Ectodermal cell (in vitro differentiated cells): ENCODE measurements around the gene PPFIBP2.
"Not testable (repeated sequence)": the region's sequence is repeated elsewhere in the genome, so short reads cannot be mapped to it uniquely, and the experiment has no call there.

Experiments
- H3K27ac ChIP-seq: 2 replicates; pipeline ENCODE4 v1.7.0; 2013; ENCODE audit warnings: mild to moderate bottlenecking, low read depth, low read length; ENCODE audit not compliant: insufficient read depth, poor library complexity, severe bottlenecking
- H3K27me3 ChIP-seq: 2 replicates; pipeline ENCODE4 v1.7.0; 2013; ENCODE audit warnings: mild to moderate bottlenecking, low read length; ENCODE audit not compliant: insufficient read depth, control insufficient read depth, poor library complexity, severe bottlenecking
- H3K36me3 ChIP-seq: one replicate; pipeline ENCODE4 v1.7.0; 2013; ENCODE audit warnings: low read length; ENCODE audit not compliant: control insufficient read depth, insufficient read depth
- H3K4me1 ChIP-seq: one replicate; pipeline ENCODE4 v1.7.0; 2013; ENCODE audit warnings: low read length; ENCODE audit not compliant: control insufficient read depth, insufficient read depth
- H3K4me3 ChIP-seq: 2 replicates; pipeline ENCODE4 v1.7.0; 2013; ENCODE audit warnings: low read depth, low read length, control low read depth; ENCODE audit not compliant: insufficient read depth
- H3K9me3 ChIP-seq: 2 replicates; pipeline ENCODE4 v1.7.0; 2013; ENCODE audit warnings: mild to moderate bottlenecking, low read length, moderate library complexity; ENCODE audit not compliant: control insufficient read depth
- WGBS, 2 experiments: methylation state at CpG; one replicate each; pipeline ENCODE4 v1.1.7; 2013; ENCODE audit warnings: missing lambda C conversion rate in 2 of 2; 5-methylcytosine and 5-hydroxymethylcytosine counted together

PPFIBP2 gene

DNA sequence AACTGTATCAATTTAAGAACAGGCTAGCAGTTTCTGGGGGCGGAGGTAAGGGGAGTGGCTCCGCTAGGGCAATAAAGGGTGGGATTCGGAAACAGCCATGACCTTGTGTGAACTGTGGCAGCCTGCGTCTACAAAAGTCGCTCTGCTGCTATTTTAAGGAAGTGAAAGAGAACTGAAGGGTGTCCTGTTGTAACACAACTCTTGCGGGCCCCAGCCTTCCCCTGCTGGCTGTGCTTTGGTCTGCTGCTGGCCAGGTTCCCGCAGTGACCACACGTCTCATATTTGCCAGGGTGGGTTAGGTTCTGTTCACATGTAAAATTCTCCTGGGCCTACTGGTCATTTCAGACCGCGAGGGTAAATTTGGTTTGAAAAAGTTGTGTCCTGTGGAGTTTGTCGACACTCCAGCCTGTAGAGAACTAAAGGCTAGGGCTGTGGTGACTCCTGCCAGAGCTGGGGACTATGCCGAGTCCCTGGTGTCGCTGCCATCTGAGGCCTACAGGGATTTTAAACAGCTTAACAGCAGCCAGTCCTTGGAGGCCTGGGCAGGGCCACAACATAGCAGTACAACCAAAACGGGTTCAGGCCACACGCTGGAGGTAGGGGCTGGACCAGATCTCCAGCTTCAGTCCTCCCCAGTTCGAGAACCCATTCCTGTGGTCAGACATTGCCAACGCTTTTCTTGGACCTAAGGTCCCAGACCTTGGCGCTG is 1.1 kb upstream of the PPFIBP2 start:
- WGBS, 2 experiments, result 65 to 66% methylated on average over 18 of the region's 18 CpGs
- H3K27ac ChIP-seq, result peak overlapping the region; percentile 38

DNA sequence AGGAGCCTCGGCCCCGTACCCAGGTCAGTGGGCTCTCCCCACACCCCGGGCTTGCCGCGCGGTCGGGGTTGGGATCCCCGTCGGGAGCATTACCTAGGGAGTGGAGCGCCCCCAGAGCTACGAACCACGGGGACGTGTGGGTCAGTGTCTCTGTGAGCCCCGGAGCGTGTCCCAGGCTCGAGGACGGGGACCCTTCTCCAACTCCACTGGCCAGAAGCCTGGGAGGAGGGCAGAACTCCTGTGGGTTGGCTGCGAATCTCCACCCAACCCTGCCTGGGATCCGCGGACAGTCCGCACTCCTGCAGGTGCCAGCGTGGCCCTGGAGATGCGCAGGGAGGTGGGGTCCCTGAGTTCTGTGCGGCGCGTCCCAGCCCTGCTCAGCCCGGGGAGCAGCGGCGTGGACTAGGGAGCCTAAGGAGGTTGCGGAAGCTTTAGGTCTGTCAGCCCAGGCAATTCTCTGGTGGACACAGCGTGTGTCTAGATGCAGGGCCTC is 346 bp downstream of the PPFIBP2 start:
- 3% methylated on average over 31 of the region's 31 CpGs for WGBS, 2 experiments
- no peak overlapping the region for H3K27ac ChIP-seq
- H3K4me3 ChIP-seq, result peak overlapping the region; percentile 84
- H3K4me1 ChIP-seq, result peaks cover 5% of the 10 kb centered on the region
- H3K36me3 ChIP-seq, result no peaks in the 10 kb centered on the region
- no peaks in the 10 kb centered on the region for H3K9me3 ChIP-seq
- H3K27me3 ChIP-seq, result peaks cover 24% of the 10 kb centered on the region

More for the DNA sequence above, 1.1 kb upstream of the PPFIBP2 start:
- Histone ChIP-seq H3K4me1 (peaks cover 5% of the 10 kb centered on the region), H3K9me3 (no peaks in the 10 kb centered on the region), H3K36me3 (no peaks in the 10 kb centered on the region), H3K27me3 (peaks cover 24% of the 10 kb centered on the region), H3K4me3 (peak overlapping the region; percentile 84)

DNA sequence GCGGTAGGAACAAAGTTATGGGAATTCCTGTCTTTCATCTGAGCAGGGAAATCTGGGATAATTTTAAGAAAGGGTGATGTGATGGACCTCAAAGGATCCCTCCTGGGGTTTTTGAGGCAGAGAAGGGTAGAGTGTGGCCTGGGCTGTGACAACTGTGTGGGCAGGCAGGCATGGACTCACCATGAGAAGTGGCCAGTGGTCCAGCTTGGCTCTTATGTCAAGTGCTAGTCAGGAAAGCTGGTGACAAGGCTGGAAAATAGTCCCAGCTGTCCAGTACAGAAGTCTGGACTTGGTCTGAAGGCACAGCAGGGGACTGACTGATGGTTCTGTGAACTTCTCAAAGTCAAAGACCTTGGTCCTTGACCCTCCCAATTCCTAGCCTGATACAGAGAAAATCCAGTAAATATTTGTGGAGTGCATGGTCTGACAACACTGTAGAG is 1.7 kb downstream of the PPFIBP2 start:
- Histone ChIP-seq H3K4me1 (peaks cover 5% of the 10 kb centered on the region), H3K27ac (no peak overlapping the region), H3K36me3 (no peaks in the 10 kb centered on the region), H3K4me3 (no peak overlapping the region), H3K27me3 (peaks cover 24% of the 10 kb centered on the region), H3K9me3 (no peaks in the 10 kb centered on the region)
- WGBS, 2 experiments, result 95 to 97% methylated on average over 1 of the region's 1 CpG

DNA sequence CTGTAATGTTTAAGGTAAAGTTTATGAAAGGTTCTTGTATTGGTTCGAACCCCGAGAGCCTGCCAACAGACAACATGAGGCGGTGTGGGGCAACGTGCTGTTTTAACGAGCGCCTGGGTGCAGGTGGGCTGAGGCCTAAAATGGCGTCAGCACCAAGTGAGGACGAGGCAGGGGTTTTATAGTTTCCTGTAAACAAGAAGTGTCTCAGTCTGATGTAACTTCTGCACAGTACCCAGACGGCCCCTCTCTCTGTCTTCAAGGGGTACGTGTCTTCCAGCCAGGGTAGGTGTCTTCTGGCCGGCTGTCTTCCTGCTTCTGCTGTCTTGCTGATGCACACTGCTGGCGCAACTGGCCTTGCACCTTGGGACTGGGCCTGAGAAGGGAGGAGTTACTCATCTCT is 2.7 kb downstream of the PPFIBP2 start:
- peaks cover 24% of the 10 kb centered on the region for H3K27me3 ChIP-seq
- no peaks in the 10 kb centered on the region for H3K36me3 ChIP-seq
- H3K4me1 ChIP-seq, result peaks cover 5% of the 10 kb centered on the region
- H3K4me3 ChIP-seq, result no peak overlapping the region
- H3K9me3 ChIP-seq, result no peaks in the 10 kb centered on the region
- WGBS, 2 experiments, result 96% methylated on average over 12 of the region's 12 CpGs
- H3K27ac ChIP-seq, result no peak overlapping the region

DNA sequence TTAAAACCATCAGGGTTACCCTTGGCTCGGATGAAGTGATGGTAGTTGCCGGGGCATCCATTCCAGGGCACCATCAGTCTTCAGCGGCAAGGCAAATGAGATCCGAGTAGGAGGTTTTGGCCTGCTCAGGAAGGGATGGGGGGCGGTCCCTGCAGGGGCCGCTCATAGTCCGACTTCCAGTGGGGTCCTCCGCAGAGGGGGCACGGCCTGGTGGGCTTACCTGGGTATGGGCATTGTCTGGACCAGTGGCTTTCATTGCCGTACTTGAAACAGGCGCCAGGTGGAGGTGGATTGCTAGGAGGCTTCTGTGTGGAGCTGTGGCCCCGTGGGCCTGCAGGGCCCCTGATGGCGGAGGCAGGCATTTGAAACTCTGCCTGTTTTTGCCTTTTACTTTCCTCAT is 3.9 kb downstream of the PPFIBP2 start:
- not testable (repeated sequence) for H3K9me3 ChIP-seq, H3K36me3 ChIP-seq, H3K4me3 ChIP-seq, H3K27ac ChIP-seq, H3K4me1 ChIP-seq
- peaks cover 24% of the 10 kb centered on the region for H3K27me3 ChIP-seq
- 95 to 97% methylated on average over 13 of the region's 13 CpGs for WGBS, 2 experiments

DNA sequence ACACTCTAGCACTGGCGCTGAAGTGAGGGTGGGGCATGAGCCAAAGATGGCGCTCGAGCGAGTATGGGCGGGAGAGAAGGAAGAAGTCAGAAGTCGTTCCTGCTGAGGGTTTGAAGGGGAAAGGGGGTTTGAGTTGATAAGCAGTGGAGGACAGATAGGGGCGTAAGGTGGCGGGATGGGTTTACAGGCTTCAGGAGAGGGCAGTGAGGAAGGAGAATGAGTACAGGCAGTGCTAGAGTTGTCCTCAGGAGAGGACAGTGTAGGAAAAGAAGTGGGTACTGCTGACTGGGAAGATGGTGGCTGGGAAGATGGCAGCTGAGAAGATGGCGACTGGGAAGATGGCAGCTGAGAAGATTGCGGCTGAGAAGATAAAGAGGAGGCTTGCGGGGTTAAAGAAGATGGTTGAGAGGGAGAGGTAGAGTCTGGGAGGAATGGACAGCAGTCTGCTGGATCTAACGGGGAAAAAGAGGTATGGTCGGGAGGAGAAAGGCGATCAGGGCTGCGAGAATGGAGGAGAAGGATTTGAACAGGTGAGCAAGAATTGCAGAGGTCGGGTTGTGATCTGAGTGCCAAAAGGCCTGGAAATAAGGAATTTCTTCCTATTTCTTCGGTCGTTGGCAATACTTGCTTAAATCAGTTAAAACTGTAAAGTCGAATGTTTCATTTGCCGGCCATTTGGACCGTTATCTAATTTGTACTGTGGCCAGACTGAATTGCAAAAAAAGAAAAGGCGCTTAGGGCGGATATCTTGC is 5.2 kb downstream of the PPFIBP2 start:
- H3K4me3 ChIP-seq, result no peak overlapping the region
- H3K27me3 ChIP-seq, result peaks cover 20% of the 10 kb centered on the region
- H3K4me1 ChIP-seq, result no peaks in the 10 kb centered on the region
- no peaks in the 10 kb centered on the region for H3K9me3 ChIP-seq
- no peak overlapping the region for H3K27ac ChIP-seq
- 92% methylated on average over 23 of the region's 23 CpGs for WGBS, 2 experiments
- no peaks in the 10 kb centered on the region for H3K36me3 ChIP-seq

DNA sequence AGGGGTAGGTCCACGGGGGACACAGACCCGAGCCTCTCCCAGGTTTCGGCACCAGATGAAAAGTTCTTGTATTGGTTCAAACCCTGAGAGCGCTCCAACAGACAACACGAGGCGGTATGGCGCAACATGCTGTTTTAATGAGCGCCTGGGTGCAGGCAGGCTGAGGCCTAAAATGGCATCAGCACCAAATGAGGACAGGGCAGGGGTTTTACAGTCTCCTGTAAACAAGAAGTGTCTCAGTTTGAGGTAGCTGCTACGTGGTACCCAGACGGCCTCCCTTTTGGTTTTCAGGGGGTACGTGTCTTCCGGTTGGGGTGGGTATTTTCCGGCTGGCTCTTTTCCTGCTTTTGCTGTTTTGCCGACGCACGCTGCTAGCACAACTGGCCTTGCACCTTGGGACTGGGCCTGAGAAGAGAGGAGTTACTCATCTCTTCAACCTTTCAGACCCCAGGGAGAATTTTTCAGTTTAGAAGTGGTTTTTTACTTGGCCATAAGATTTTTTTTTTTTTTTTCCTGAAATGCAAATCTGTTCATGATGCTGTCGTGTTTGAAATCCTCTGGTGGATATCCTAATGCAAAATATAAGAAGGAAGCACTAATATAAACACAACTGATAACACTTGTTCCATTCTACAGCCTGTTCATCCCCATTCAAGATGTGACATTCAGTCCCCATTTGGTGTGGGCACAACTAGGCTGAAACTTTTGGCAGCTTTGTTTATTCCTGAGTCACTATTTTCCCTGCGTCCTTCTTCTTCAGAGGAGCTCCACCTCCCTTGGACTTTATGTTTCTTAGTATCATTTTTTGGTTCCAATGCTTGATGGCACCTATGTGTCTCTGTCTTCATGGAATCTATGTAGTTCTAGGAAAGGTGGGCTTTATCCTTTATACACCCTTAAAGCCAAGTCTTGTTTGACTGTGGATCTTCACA is 6.5 kb downstream of the PPFIBP2 start:
- no peaks in the 10 kb centered on the region for H3K9me3 ChIP-seq
- H3K4me1 ChIP-seq, result no peaks in the 10 kb centered on the region
- no peak overlapping the region for H3K4me3 ChIP-seq
- peaks cover 7% of the 10 kb centered on the region for H3K27me3 ChIP-seq
- no peaks in the 10 kb centered on the region for H3K36me3 ChIP-seq
- 74 to 77% methylated on average over 17 to 18 of the region's 18 CpGs for WGBS, 2 experiments
- H3K27ac ChIP-seq, result no peak overlapping the region

DNA sequence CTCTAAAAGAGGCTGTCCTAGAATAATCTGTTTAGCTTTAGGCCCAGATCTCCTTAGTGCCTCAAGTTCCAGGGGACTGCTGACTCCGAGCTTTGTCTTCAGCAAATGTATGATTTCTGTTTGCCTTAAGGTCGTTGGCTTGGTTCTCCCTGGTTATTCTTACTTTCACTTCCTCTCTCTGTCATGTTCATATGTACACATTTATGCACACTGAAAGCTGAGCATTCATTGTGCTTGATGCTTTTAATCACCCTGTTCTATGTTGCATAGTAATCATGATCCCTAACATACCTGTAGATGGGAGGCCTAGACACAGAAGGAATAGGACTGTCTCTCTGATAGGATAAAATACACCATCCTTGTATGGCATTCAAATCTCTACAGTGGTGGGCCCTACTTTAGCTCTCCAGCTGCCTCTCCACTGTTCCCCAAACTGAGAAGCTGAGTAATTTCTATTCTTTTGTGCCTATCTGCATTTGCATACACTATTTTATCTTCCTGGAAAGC is 7.2 kb downstream of the PPFIBP2 start:
- Histone ChIP-seq H3K27ac (no peak overlapping the region), H3K4me1 (no peaks in the 10 kb centered on the region), H3K4me3 (no peak overlapping the region), H3K36me3 (no peaks in the 10 kb centered on the region), H3K27me3 (no peaks in the 10 kb centered on the region), H3K9me3 (no peaks in the 10 kb centered on the region)
- 0 to 3% methylated on average over 1 of the region's 2 CpGs for WGBS, 2 experiments

DNA sequence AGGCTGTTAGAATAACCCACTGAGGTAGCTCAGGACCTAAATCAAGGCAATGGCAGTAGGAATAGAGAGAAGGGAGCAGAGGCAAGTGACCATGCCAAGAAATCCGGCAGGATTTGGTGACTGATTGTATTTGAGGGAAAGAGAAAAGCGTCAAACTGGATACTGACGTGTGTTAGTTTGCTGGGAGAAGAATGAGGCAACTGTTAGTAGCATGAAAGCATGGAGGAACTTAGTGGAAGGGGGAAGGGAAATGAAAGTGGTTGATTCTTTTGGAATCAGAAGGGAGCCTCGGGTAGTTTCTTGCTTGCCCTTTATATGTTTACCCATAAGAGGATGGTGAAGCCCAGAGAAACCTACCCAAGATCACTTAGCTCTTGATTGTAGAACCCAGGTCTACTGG is 8.3 kb downstream of the PPFIBP2 start:
- no peak overlapping the region for H3K4me3 ChIP-seq
- no peaks in the 10 kb centered on the region for H3K27me3 ChIP-seq
- no peaks in the 10 kb centered on the region for H3K4me1 ChIP-seq
- no peaks in the 10 kb centered on the region for H3K9me3 ChIP-seq
- no peak overlapping the region for H3K27ac ChIP-seq
- 70 to 71% methylated on average over 4 of the region's 4 CpGs for WGBS, 2 experiments
- no peaks in the 10 kb centered on the region for H3K36me3 ChIP-seq
